PC-9 (cell line): ENCODE data around the gene ZNF283. TPM values are rescaled to one million over a fixed set of nuclear protein-coding genes. Genes with fewer than 3 reads are reported as not detected.

Experiments
- BruUV-seq: library from RNA; stranded (reverse); fragments of 400-500 nt; replicated peaks from 2 replicates; lab custom pipeline; 2021; lab: Mats Ljungman, UMichigan
- CTCF ChIA-PET: fragments of 300-600 bp; sonication (Branson Sonifier 250); formaldehyde crosslinking; loops from one replicate; lab custom pipeline; 2022; ENCODE audit warnings: antibody characterized with exemption; lab: Charles Lee
- POLR2A ChIA-PET: fragments of 300-600 bp; sonication (Branson Sonifier 250); formaldehyde crosslinking; loops from one replicate; lab custom pipeline; 2022; ENCODE audit warnings: antibody characterized with exemption; ENCODE audit not compliant: unreplicated experiment; lab: Charles Lee
- DNase-seq, 2 experiments: peaks; one replicate each; pipeline versions ENCODE4 v3.0.0 to v3.0.0-alpha.2; 2015 to 2022; ENCODE audit warnings: mixed read lengths in 1 of 2
- H2AFZ ChIP-seq: fragments of 200-600 bp; sonication (generic); 2 replicates; pipeline ENCODE4 v1.8.1; 2017; ENCODE audit warnings: antibody characterized with exemption
- H3F3A ChIP-seq: fragments of 200-600 bp; sonication (generic); 2 replicates; pipeline ENCODE4 v1.8.1; 2017; ENCODE audit warnings: antibody characterized with exemption, mild to moderate bottlenecking, low read depth; ENCODE audit not compliant: insufficient read depth
- H3K27ac ChIP-seq: fragments of 200-600 bp; sonication (generic); 2 replicates; pipeline ENCODE4 v1.6.1; 2016; ENCODE audit warnings: mixed run types
- H3K27me3 ChIP-seq: fragments of 200-600 bp; sonication (generic); 2 replicates; pipeline ENCODE4 v1.6.1; 2016; ENCODE audit warnings: low read depth, mixed run types; ENCODE audit not compliant: insufficient read depth
- H3K36me3 ChIP-seq: fragments of 200-600 bp; sonication (generic); 2 replicates; pipeline ENCODE4 v1.6.1; 2016; ENCODE audit warnings: low read depth, mixed run types
- H3K4me1 ChIP-seq: fragments of 200-600 bp; sonication (generic); replicated peaks from 2 replicates; pipeline ENCODE4 v1.6.1; 2016; ENCODE audit warnings: mixed run types; ENCODE audit not compliant: insufficient read depth
- H3K4me2 ChIP-seq: fragments of 200-600 bp; sonication (generic); 2 replicates; pipeline ENCODE4 v1.6.1; 2017; ENCODE audit warnings: mixed run types
- H3K4me3 ChIP-seq: fragments of 200-600 bp; sonication (generic); 2 replicates; pipeline ENCODE4 v1.6.1; 2016; ENCODE audit warnings: mixed run types
- H3K79me2 ChIP-seq: fragments of 200-600 bp; sonication (generic); 2 replicates; pipeline ENCODE4 v1.6.1; 2017; ENCODE audit warnings: low read depth, mixed run types
- H3K9me2 ChIP-seq: fragments of 200-600 bp; sonication (generic); 2 replicates; pipeline ENCODE4 v1.8.1; 2017; ENCODE audit warnings: mild to moderate bottlenecking; ENCODE audit not compliant: insufficient read depth
- H3K9me3 ChIP-seq: fragments of 200-600 bp; sonication (generic); 2 replicates; pipeline ENCODE4 v1.8.1; 2016; ENCODE audit warnings: low read depth; ENCODE audit not compliant: insufficient read depth
- H4K20me1 ChIP-seq: fragments of 200-600 bp; sonication (generic); 2 replicates; pipeline ENCODE4 v1.8.1; 2017; ENCODE audit not compliant: insufficient read depth
- EZH2 ChIP-seq: fragments of 200-600 bp; sonication (generic); IDR thresholded peaks from 2 replicates; pipeline ENCODE4 v1.8.0; 2017; ENCODE audit warnings: antibody characterized with exemption, low read depth
- intact Hi-C: fragments of 100-400 bp; cut with micrococcal nuclease; formaldehyde crosslinking; loops from one replicate; pipeline ENCODE4 v1.10.0; 2022; ENCODE audit not compliant: unreplicated experiment
- total RNA-seq: library from RNA; stranded (reverse); gene quantifications from 2 replicates; pipeline ENCODE4 v1.2.3, GENCODE V29; 2021
- TF ChIP-seq, protein P1 (sequence below): fragments of 200-600 bp; sonication (generic); conservative IDR thresholded peaks from 2 replicates; pipeline ENCODE4 v1.6.1; 2017; ENCODE audit warnings: mixed run types, antibody characterized with exemption, mild to moderate bottlenecking, moderate library complexity

The ZNF283 gene
- total RNA-seq, 1 experiment from 2014 or later, result 14.8 TPM

DNA sequence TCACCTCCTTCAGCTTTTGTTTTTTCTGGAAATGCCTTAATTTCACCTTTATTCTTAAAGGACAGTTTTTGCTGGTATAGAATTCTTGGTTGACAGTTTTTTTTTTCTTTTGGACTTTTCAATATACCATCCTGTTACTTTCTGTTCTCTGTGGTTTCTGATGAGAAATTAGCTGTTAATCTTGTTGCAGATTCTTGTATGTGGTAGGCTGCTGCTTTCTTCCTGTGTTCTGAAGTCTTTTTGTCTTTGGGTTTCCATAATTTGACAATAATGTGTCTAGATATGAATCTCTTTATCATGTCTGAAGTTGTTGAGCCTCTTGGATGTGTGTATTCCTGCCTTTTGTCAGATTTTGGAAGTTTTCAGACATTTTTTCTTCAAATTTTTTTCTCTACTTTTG, 12.0 kb downstream of the ZNF283 start:
- DNase-seq, result no peak
- no peak overlapping the region for H3K27ac ChIP-seq
- no peaks in the 10 kb centered on the region for H3K9me2 ChIP-seq
- TF ChIP-seq EZH2, result no peak
- POLR2A ChIA-PET, result interaction anchor here (0.5 kb wide), 1 partner anchor 24 kb away, joined by 6 read pairs; no protein-coding TSS in a partner anchor
- CTCF ChIA-PET, result no interaction called here
- no peak overlapping the region for H3K4me2 ChIP-seq
- H3K27me3 ChIP-seq, result no peaks in the 10 kb centered on the region
- intact Hi-C loops, result no loop called here
- peaks cover 58% of the 10 kb centered on the region for H3K9me3 ChIP-seq
- no peaks in the 10 kb centered on the region for H3K4me1 ChIP-seq
- H3K36me3 ChIP-seq, result peaks cover 90% of the 10 kb centered on the region
- H4K20me1 ChIP-seq, result no peaks in the 10 kb centered on the region
- H3F3A ChIP-seq, result no peaks in the 10 kb centered on the region; the same call in 1 of the 2 replicates
- no peak overlapping the region for H2AFZ ChIP-seq
- no peak overlapping the region; the same call in 1 of the 2 replicates for H3K4me3 ChIP-seq
- BruUV-seq, result no TSS peak
- no peaks in the 10 kb centered on the region for H3K79me2 ChIP-seq

DNA sequence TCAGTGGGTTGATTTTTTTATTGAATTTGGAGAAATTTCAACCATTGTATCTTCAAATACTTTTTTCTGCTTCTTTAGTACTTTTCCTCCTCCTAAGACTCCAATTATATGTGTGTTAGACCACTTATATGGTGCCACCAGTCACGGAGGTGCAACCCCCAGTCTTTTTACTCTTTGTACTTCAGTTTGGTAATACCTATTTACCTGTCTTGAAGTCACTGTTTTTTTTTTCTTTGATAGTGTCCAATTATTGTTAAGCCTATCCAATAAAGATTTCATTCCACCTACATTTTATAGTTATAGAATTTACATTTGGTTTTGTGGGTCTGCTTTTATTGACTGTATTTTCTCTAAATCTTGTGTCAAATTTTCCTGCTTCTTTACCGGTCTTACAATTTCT, 14.9 kb downstream of the ZNF283 start:
- H3K9me3 ChIP-seq, result peaks cover 73% of the 10 kb centered on the region

DNA sequence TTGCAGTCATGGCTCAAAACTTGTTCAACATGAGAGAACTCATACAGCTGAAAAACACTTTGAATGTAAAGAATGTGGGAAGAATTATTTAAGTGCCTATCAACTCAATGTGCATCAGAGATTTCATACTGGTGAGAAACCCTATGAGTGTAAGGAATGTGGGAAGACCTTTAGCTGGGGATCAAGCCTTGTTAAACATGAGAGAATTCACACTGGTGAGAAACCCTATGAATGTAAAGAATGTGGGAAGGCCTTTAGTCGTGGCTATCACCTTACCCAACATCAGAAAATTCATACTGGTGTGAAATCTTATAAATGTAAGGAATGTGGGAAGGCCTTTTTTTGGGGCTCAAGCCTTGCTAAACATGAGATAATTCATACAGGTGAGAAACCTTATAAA, 20.1 kb downstream of the ZNF283 start:
- peaks cover 56% of the 10 kb centered on the region for H3K36me3 ChIP-seq
- no TSS peak for BruUV-seq
- H4K20me1 ChIP-seq, result no peaks in the 10 kb centered on the region
- intact Hi-C loops, result no loop called here
- H3K4me2 ChIP-seq, result no peak overlapping the region
- CTCF ChIA-PET, result interaction anchor here (0.7 kb wide), 1 partner anchor 539 kb away, joined by 5 read pairs; no protein-coding TSS in a partner anchor
- H3K4me3 ChIP-seq, result 0 out of 2 replicates have a peak overlapping the region, but pooled peaks have one; percentile 11
- peaks cover 79% of the 10 kb centered on the region for H3K9me3 ChIP-seq
- no peaks in the 10 kb centered on the region for H3K9me2 ChIP-seq
- no peak overlapping the region for H3K27ac ChIP-seq
- POLR2A ChIA-PET, result interaction anchor here (0.6 kb wide), 1 partner anchor 1217 kb away, joined by 9 read pairs; no protein-coding TSS in a partner anchor
- DNase-seq, result no peak
- H2AFZ ChIP-seq, result no peak overlapping the region
- no peaks in the 10 kb centered on the region for H3K79me2 ChIP-seq
- H3K4me1 ChIP-seq, result no peaks in the 10 kb centered on the region
- no peak for TF ChIP-seq EZH2
- TF ChIP-seq, protein P1, sequence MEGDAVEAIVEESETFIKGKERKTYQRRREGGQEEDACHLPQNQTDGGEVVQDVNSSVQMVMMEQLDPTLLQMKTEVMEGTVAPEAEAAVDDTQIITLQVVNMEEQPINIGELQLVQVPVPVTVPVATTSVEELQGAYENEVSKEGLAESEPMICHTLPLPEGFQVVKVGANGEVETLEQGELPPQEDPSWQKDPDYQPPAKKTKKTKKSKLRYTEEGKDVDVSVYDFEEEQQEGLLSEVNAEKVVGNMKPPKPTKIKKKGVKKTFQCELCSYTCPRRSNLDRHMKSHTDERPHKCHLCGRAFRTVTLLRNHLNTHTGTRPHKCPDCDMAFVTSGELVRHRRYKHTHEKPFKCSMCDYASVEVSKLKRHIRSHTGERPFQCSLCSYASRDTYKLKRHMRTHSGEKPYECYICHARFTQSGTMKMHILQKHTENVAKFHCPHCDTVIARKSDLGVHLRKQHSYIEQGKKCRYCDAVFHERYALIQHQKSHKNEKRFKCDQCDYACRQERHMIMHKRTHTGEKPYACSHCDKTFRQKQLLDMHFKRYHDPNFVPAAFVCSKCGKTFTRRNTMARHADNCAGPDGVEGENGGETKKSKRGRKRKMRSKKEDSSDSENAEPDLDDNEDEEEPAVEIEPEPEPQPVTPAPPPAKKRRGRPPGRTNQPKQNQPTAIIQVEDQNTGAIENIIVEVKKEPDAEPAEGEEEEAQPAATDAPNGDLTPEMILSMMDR, result no peak
- no peaks in the 10 kb centered on the region for H3K27me3 ChIP-seq
- no peaks in the 10 kb centered on the region for H3F3A ChIP-seq

More for the DNA sequence above, 14.9 kb downstream of the ZNF283 start:
- no peaks in the 10 kb centered on the region for H4K20me1 ChIP-seq
- no peaks in the 10 kb centered on the region for H3K9me2 ChIP-seq
- intact Hi-C loops, result no loop called here
- CTCF ChIA-PET, result no interaction called here
- H3K79me2 ChIP-seq, result no peaks in the 10 kb centered on the region
- no peak overlapping the region for H3K27ac ChIP-seq
- peaks cover 86% of the 10 kb centered on the region for H3K36me3 ChIP-seq
- POLR2A ChIA-PET, result no interaction called here
- no peaks in the 10 kb centered on the region for H3K4me1 ChIP-seq
- H3K4me2 ChIP-seq, result no peak overlapping the region
- H2AFZ ChIP-seq, result no peak overlapping the region
- TF ChIP-seq, protein P1, result no peak
- TF ChIP-seq EZH2, result no peak
- no TSS peak for BruUV-seq
- DNase-seq, result no peak
- no peaks in the 10 kb centered on the region; the same call in 1 of the 2 replicates for H3F3A ChIP-seq
- H3K4me3 ChIP-seq, result no peak overlapping the region
- no peaks in the 10 kb centered on the region for H3K27me3 ChIP-seq
